BE2C (cell line): ENCODE measurements around the gene TRIM25.

Experiments
- DNase-seq: peaks from one replicate; pipeline ENCODE4 v3.0.0-alpha.2; 2020
- H3K27me3 ChIP-seq: fragments of 250-450 bp; sonication (Bioruptor Pico); 2 replicates; pipeline ENCODE4 v1.5.1; 2020; ENCODE audit warnings: mild to moderate bottlenecking
- H3K36me3 ChIP-seq: fragments of 250-450 bp; sonication (Bioruptor Pico); 2 replicates; pipeline ENCODE4 v1.5.1; 2020; ENCODE audit warnings: mild to moderate bottlenecking
- H3K4me1 ChIP-seq: fragments of 250-450 bp; sonication (Bioruptor Pico); 2 replicates; pipeline ENCODE4 v1.5.1; 2020
- H3K4me3 ChIP-seq: 2 replicates; pipeline ENCODE4 v1.5.1; 2011; ENCODE audit warnings: low read depth, low read length
- H3K9me3 ChIP-seq: fragments of 250-450 bp; sonication (Bioruptor Pico); 2 replicates; pipeline ENCODE4 v1.5.1; 2020
- CTCF ChIP-seq: IDR thresholded peaks from 2 replicates; pipeline ENCODE4 v1.5.1; 2012; ENCODE audit warnings: mild to moderate bottlenecking, low read depth, low read length

The TRIM25 gene

GRCh38 chr17:56936697-56937322 is 23.0 kb upstream of the TRIM25 start:
- Histone ChIP-seq H3K27me3 (no peaks in the 10 kb centered on the region), H3K4me1 (no peaks in the 10 kb centered on the region), H3K36me3 (peaks cover 37% of the 10 kb centered on the region), H3K9me3 (no peaks in the 10 kb centered on the region), H3K4me3 (no peak overlapping the region)
- TF ChIP-seq CTCF, result no peak
- DNase-seq, result no peak

GRCh38 chr17:56935461-56935860 is 21.6 kb upstream of the TRIM25 start:
- no peak for DNase-seq
- Histone ChIP-seq H3K27me3 (no peaks in the 10 kb centered on the region), H3K36me3 (peaks cover 27% of the 10 kb centered on the region), H3K9me3 (no peaks in the 10 kb centered on the region), H3K4me3 (no peak overlapping the region), H3K4me1 (no peaks in the 10 kb centered on the region)
- no peak for TF ChIP-seq CTCF

- no peak overlapping the region for H3K4me3 ChIP-seq
- TF ChIP-seq CTCF, result no peak
- no peaks in the 10 kb centered on the region for H3K9me3 ChIP-seq
- DNase-seq, result no peak
- H3K36me3 ChIP-seq, result peaks cover 15% of the 10 kb centered on the region
- H3K27me3 ChIP-seq, result no peaks in the 10 kb centered on the region
- H3K4me1 ChIP-seq, result no peaks in the 10 kb centered on the region
Observed at GRCh38 chr17:56934280-56934679, 20.4 kb upstream of the TRIM25 start.

GRCh38 chr17:56933868-56934267 is 20.0 kb upstream of the TRIM25 start:
- Histone ChIP-seq H3K27me3 (no peaks in the 10 kb centered on the region), H3K36me3 (peaks cover 15% of the 10 kb centered on the region), H3K4me3 (no peak overlapping the region), H3K9me3 (no peaks in the 10 kb centered on the region; the same call in 1 of the 2 replicates), H3K4me1 (no peaks in the 10 kb centered on the region)
- TF ChIP-seq CTCF, result no peak
- no peak for DNase-seq

- DNase-seq, result no peak
- Histone ChIP-seq H3K9me3 (peaks cover 3% of the 10 kb centered on the region; the same call in 1 of the 2 replicates), H3K27me3 (no peaks in the 10 kb centered on the region), H3K36me3 (peaks cover 15% of the 10 kb centered on the region), H3K4me3 (no peak overlapping the region), H3K4me1 (no peaks in the 10 kb centered on the region)
- no peak for TF ChIP-seq CTCF
Observed at GRCh38 chr17:56933151-56933745, 19.4 kb upstream of the TRIM25 start.

- Histone ChIP-seq H3K27me3 (no peaks in the 10 kb centered on the region), H3K9me3 (peaks cover 3% of the 10 kb centered on the region; the same call in 1 of the 2 replicates), H3K4me1 (no peaks in the 10 kb centered on the region), H3K4me3 (no peak overlapping the region), H3K36me3 (no peaks in the 10 kb centered on the region; the same call in 1 of the 2 replicates)
- no peak for DNase-seq
- TF ChIP-seq CTCF, result no peak
Observed at GRCh38 chr17:56930739-56931337, 17.0 kb upstream of the TRIM25 start.
